HCT116 (cell line): ENCODE data around the gene PSAP. TPM values are rescaled to one million over a fixed set of nuclear protein-coding genes. Genes with fewer than 3 reads are reported as not detected.
A peak's percentile ranks its signal among the peaks of the same experiment; 100 is the strongest.

Experiments used
- ATAC-seq: fragments of 200-7000 bp; cut with Tn5 transposase; 2 replicates; pipeline ENCODE4 v1.9.1; 2020; ENCODE audit warnings: mild to moderate bottlenecking, moderate library complexity
- BruUV-seq: library from RNA; stranded (reverse); fragments of 400-500 nt; replicated peaks from 2 replicates; lab custom pipeline; 2021; lab: Mats Ljungman, UMichigan
- CTCF ChIA-PET: fragments of 300-600 bp; sonication (Branson Sonifier 250); formaldehyde crosslinking; loops from one replicate; lab custom pipeline; 2021; ENCODE audit warnings: antibody characterized with exemption; lab: Charles Lee
- POLR2A ChIA-PET: fragments of 300-600, 350-600 bp; sonication (Branson Sonifier 250); formaldehyde crosslinking; loops from one replicate; lab custom pipeline; 2021; ENCODE audit warnings: antibody characterized with exemption; lab: Charles Lee
- RAD21 ChIA-PET, 2 experiments: fragments of 300-600 bp; sonication (Branson Sonifier 250); formaldehyde crosslinking; loops; one replicate each; lab custom pipeline; 2023; ENCODE audit warnings: low total read pairs in 2 of 2; ENCODE audit not compliant: uncharacterized antibody in 2 of 2, unreplicated experiment in 2 of 2, low non-redundant PET in 1 of 2; lab: Charles Lee
- DNase-seq: peaks from one replicate; pipeline ENCODE4 v3.0.0-alpha.2; 2010; ENCODE audit warnings: low read depth, low spot score
- H2AFZ ChIP-seq: fragments of 200-600 bp; shearing (Covaris generic), sonication (generic); 2 replicates; pipeline ENCODE4 v1.6.1; 2017; ENCODE audit warnings: low read depth, mixed run types, mixed read lengths, antibody characterized with exemption, low read length; ENCODE audit not compliant: poor library complexity, severe bottlenecking
- H3K27ac ChIP-seq: 2 replicates; pipeline ENCODE4 v1.5.1; 2012; ENCODE audit warnings: low read depth, low read length
- H3K27me3 ChIP-seq: fragments of 200-600 bp; sonication (generic); 2 replicates; pipeline ENCODE4 v1.6.1; 2016; ENCODE audit warnings: mixed run types, low read length, mixed read lengths; ENCODE audit not compliant: insufficient read depth
- H3K36me3 ChIP-seq, 2 experiments: fragments of 200-500 bp in 1 of 2; fragments of 200-600 bp in 1 of 2; sonication (Bioruptor generic) in 1 of 2; sonication (generic) in 1 of 2; 2 replicates each; pipeline versions ENCODE4 v1.5.1 to v1.6.1; 2014 to 2016; ENCODE audit warnings: low read length in 2 of 2, inconsistent platforms in 1 of 2, mixed read lengths in 1 of 2, mixed run types in 1 of 2; ENCODE audit not compliant: insufficient read depth in 2 of 2, control insufficient read depth in 1 of 2
- H3K4me1 ChIP-seq, 2 experiments: fragments of 200-600 bp in 1 of 2; sonication (generic) in 1 of 2; 2 replicates each; pipeline versions ENCODE4 v1.5.1 to v1.6.1; 2012 to 2017; ENCODE audit warnings: low read length in 2 of 2, inconsistent platforms in 1 of 2, mild to moderate bottlenecking in 1 of 2, mixed read lengths in 1 of 2, mixed run types in 1 of 2, moderate library complexity in 1 of 2; ENCODE audit not compliant: insufficient read depth in 2 of 2, control insufficient read depth in 1 of 2
- H3K4me2 ChIP-seq: fragments of 200-600 bp; sonication (generic); 2 replicates; pipeline ENCODE4 v1.6.1; 2017; ENCODE audit warnings: mixed run types, low read length, mixed read lengths
- H3K4me3 ChIP-seq, 2 experiments: fragments of 200-600 bp in 1 of 2; sonication (generic) in 1 of 2; replicated peaks in 1 of 2; 2 replicates each; pipeline ENCODE4 v1.5.1; 2011 to 2016; ENCODE audit warnings: low read length in 2 of 2, control low read depth in 1 of 2, low read depth in 1 of 2, mild to moderate bottlenecking in 1 of 2, mixed read lengths in 1 of 2, mixed run types in 1 of 2
- H3K79me2 ChIP-seq: fragments of 200-600 bp; sonication (generic); 2 replicates; pipeline ENCODE4 v1.6.1; 2017; ENCODE audit warnings: mild to moderate bottlenecking, mixed run types, low read length, moderate library complexity, mixed read lengths; ENCODE audit not compliant: insufficient read depth
- H3K9ac ChIP-seq: fragments of 200-600 bp; sonication (generic); 2 replicates; pipeline ENCODE4 v1.6.1; 2016; ENCODE audit warnings: low read length, mixed read lengths
- H3K9me2 ChIP-seq: fragments of 200-600 bp; sonication (generic), shearing (Covaris generic); 2 replicates; pipeline ENCODE4 v1.6.1; 2017; ENCODE audit warnings: mixed run types, mild to moderate bottlenecking, moderate library complexity; ENCODE audit not compliant: insufficient read depth
- H3K9me3 ChIP-seq, 2 experiments: fragments of 200-500 bp in 1 of 2; fragments of 200-600 bp in 1 of 2; sonication (Bioruptor generic) in 1 of 2; sonication (generic) in 1 of 2; 2 replicates each; pipeline ENCODE4 v1.6.1; 2014 to 2017; ENCODE audit warnings: low read length in 2 of 2, mixed read lengths in 2 of 2, inconsistent platforms in 1 of 2, low read depth in 1 of 2, mild to moderate bottlenecking in 1 of 2, mixed run types in 1 of 2, moderate library complexity in 1 of 2; ENCODE audit not compliant: control insufficient read depth in 1 of 2, insufficient read depth in 1 of 2
- H4K20me1 ChIP-seq: fragments of 200-600 bp; sonication (generic), shearing (Covaris generic); 2 replicates; pipeline ENCODE4 v1.6.1; 2017; ENCODE audit warnings: mixed run types, mild to moderate bottlenecking, moderate library complexity; ENCODE audit not compliant: insufficient read depth
- ATF3 ChIP-seq: IDR thresholded peaks from 2 replicates; pipeline ENCODE4 v1.6.1; 2012
- EGR1 ChIP-seq: IDR thresholded peaks from 2 replicates; pipeline ENCODE4 v1.6.1; 2012; ENCODE audit warnings: low read depth
- EZH2 ChIP-seq: fragments of 200-600 bp; sonication (generic); IDR thresholded peaks from 2 replicates; pipeline ENCODE4 v1.6.1; 2017; ENCODE audit warnings: antibody characterized with exemption, mixed run types
- EZH2phosphoT487 ChIP-seq: fragments of 200-600 bp; IDR thresholded peaks from 2 replicates; pipeline ENCODE4 v1.6.1; 2018; ENCODE audit warnings: antibody characterized with exemption, borderline replicate concordance
- MAX ChIP-seq: IDR thresholded peaks from 2 replicates; pipeline ENCODE4 v1.6.1; 2012
- POLR2AphosphoS5 ChIP-seq: IDR thresholded peaks from 2 replicates; pipeline ENCODE4 v1.6.1; 2011; ENCODE audit warnings: mild to moderate bottlenecking, low read depth, low read length, moderate library complexity
- REST ChIP-seq: IDR thresholded peaks from 2 replicates; pipeline ENCODE4 v1.6.1; 2012; ENCODE audit warnings: low read depth
- ZBTB33 ChIP-seq: IDR thresholded peaks from 2 replicates; pipeline ENCODE4 v1.6.1; 2011; ENCODE audit warnings: mild to moderate bottlenecking, low read length, moderate library complexity; ENCODE audit not compliant: insufficient replicate concordance; ENCODE audit errors: extremely low read depth
- ZFX ChIP-seq: fragments of 450-650 bp; IDR thresholded peaks from 2 replicates; pipeline ENCODE4 v1.6.1; 2017
- ZNF274 ChIP-seq: fragments of 200-500 bp; sonication (Bioruptor generic); IDR thresholded peaks from 2 replicates; pipeline ENCODE4 v1.6.1; 2014; ENCODE audit warnings: mild to moderate bottlenecking, low read depth, low read length, inconsistent platforms
- intact Hi-C: fragments of 100-400 bp; cut with micrococcal nuclease; formaldehyde crosslinking; loops from 2 replicates; pipeline ENCODE4 v1.10.0; 2022
- total RNA-seq: library from RNA; stranded (reverse); gene quantifications from one replicate; pipeline ENCODE4 v1.2.1, GENCODE V29; 2021; ENCODE audit not compliant: unreplicated experiment

Gene PSAP
- total RNA-seq, 1 experiment from 2014 or later, result 444 TPM

- ATAC-seq (no peak), DNase-seq (no peak)
- no peak overlapping the region for H3K4me2 ChIP-seq
- no peaks in the 10 kb centered on the region for H3K9me3 ChIP-seq
- H3K4me1 ChIP-seq, result peaks cover 0 to 9% of the 10 kb centered on the region in 2 experiments; a peak in 2 of 4 replicates
- H3K9me2 ChIP-seq, result no peaks in the 10 kb centered on the region
- intact Hi-C loops, result no loop called here
- H3K27me3 ChIP-seq, result no peaks in the 10 kb centered on the region
- H3K4me3 ChIP-seq, result no peak overlapping the region
- no peak overlapping the region for H3K27ac ChIP-seq
- BruUV-seq, result TSS peak; percentile 74
- no peak overlapping the region for H2AFZ ChIP-seq
- H3K79me2 ChIP-seq, result no peaks in the 10 kb centered on the region
- TF ChIP-seq EGR1 (no peak), POLR2AphosphoS5 (no peak), ZFX (no peak)
- POLR2A ChIA-PET, result no interaction called here
- H3K9ac ChIP-seq, result no peak overlapping the region
- H3K36me3 ChIP-seq, result peaks cover 24 to 47% of the 10 kb centered on the region in 2 experiments
- CTCF ChIA-PET, result interaction anchor here (1.0 kb wide), 1 partner anchor 79 kb away, joined by 3 read pairs; no protein-coding TSS in a partner anchor
- RAD21 ChIA-PET, result no interaction called here
- H4K20me1 ChIP-seq, result no peaks in the 10 kb centered on the region
Measured at GRCh38 chr10:71816936-71817618, 34.0 kb downstream of the PSAP start.

- no TSS peak for BruUV-seq
- peaks cover 0 to 13% of the 10 kb centered on the region in 2 experiments; a peak in 2 of 4 replicates for H3K4me1 ChIP-seq
- H3K36me3 ChIP-seq, result peaks cover 23 to 44% of the 10 kb centered on the region in 2 experiments
- no peaks in the 10 kb centered on the region for H3K9me2 ChIP-seq
- POLR2A ChIA-PET, result no interaction called here
- DNase-seq (no peak), ATAC-seq (no peak)
- no peak overlapping the region for H3K27ac ChIP-seq
- no peak overlapping the region for H2AFZ ChIP-seq
- no peaks in the 10 kb centered on the region for H3K9me3 ChIP-seq
- CTCF ChIA-PET, result interaction anchor here (1.0 kb wide), 1 partner anchor 80 kb away, joined by 3 read pairs; no protein-coding TSS in a partner anchor
- no peak overlapping the region for H3K4me2 ChIP-seq
- RAD21 ChIA-PET, result no interaction called here
- no peaks in the 10 kb centered on the region for H3K27me3 ChIP-seq
- intact Hi-C loops, result no loop called here
- no peak overlapping the region for H3K9ac ChIP-seq
- TF ChIP-seq REST (no peak), MAX (no peak), EZH2 (no peak), ZNF274 (no peak), EZH2phosphoT487 (no peak), ATF3 (no peak), ZBTB33 (no peak)
- no peak overlapping the region for H3K4me3 ChIP-seq
- H4K20me1 ChIP-seq, result no peaks in the 10 kb centered on the region
- H3K79me2 ChIP-seq, result no peaks in the 10 kb centered on the region
Measured at GRCh38 chr10:71816421-71816851, 34.6 kb downstream of the PSAP start.
